Endothelial cell of umbilical vein (primary cell): ENCODE measurements around the gene CSMD2. TPM values are rescaled to one million over a fixed set of nuclear protein-coding genes. Genes with fewer than 3 reads are reported as not detected.

Source experiments
- BruUV-seq: library from RNA; stranded (reverse); fragments of 400-500 nt; replicated peaks from 2 replicates; lab custom pipeline; 2021; lab: Mats Ljungman, UMichigan
- CTCF ChIA-PET: fragments of 300-600, 350-600 bp; sonication (Branson Sonifier 250); formaldehyde crosslinking; loops from one replicate; lab custom pipeline; 2021; ENCODE audit warnings: antibody characterized with exemption, inconsistent platforms; lab: Charles Lee
- POLR2A ChIA-PET: fragments of 300-600, 350-600 bp; sonication (Branson Sonifier 250); formaldehyde crosslinking; loops from one replicate; lab custom pipeline; 2021; ENCODE audit warnings: antibody characterized with exemption, inconsistent platforms; lab: Charles Lee
- DNase-seq: peaks from one replicate; pipeline ENCODE4 v3.0.0-alpha.2; 2011; ENCODE audit warnings: low read depth, low spot score
- FAIRE-seq: peaks from 2 replicates; lab custom pipeline; 2011; peaks lifted over from hg19 to GRCh38; lab: Jason Lieb, UNC
- H2AFZ ChIP-seq: 2 replicates; pipeline ENCODE4 v1.6.0; 2012; ENCODE audit warnings: low read depth, low read length, control low read depth, inconsistent platforms
- H3K27ac ChIP-seq: 2 replicates; pipeline ENCODE4 v1.5.1; 2011; ENCODE audit warnings: low read depth, mild to moderate bottlenecking, control low read depth, low read length, moderate library complexity; ENCODE audit not compliant: insufficient read depth
- H3K27me3 ChIP-seq, 2 experiments: 2 replicates each; pipeline versions ENCODE4 v1.6.0 to v1.6.1; 2011; ENCODE audit warnings: low read length in 2 of 2, mixed read lengths in 1 of 2; ENCODE audit not compliant: control insufficient read depth in 2 of 2, insufficient read depth in 2 of 2
- H3K36me3 ChIP-seq, 2 experiments: 2 replicates in 1 of 2; 3 replicates in 1 of 2; pipeline ENCODE4 v1.5.1; 2011; ENCODE audit warnings: low read length in 2 of 2, mild to moderate bottlenecking in 1 of 2, moderate library complexity in 1 of 2; ENCODE audit not compliant: control insufficient read depth in 2 of 2, insufficient read depth in 2 of 2; ENCODE audit errors: extremely low read depth in 1 of 2
- H3K4me1 ChIP-seq: 3 replicates; pipeline ENCODE4 v1.5.1; 2011; ENCODE audit warnings: mild to moderate bottlenecking, low read length; ENCODE audit not compliant: control insufficient read depth, insufficient read depth; ENCODE audit errors: extremely low read depth
- H3K4me2 ChIP-seq: 2 replicates; pipeline ENCODE4 v1.6.1; 2011; ENCODE audit warnings: low read length, control low read depth, mixed read lengths; ENCODE audit not compliant: insufficient read depth
- H3K4me3 ChIP-seq, 3 experiments: fragments of 200-600 bp in 1 of 3; sonication (generic), shearing (Covaris generic) in 1 of 3; replicated peaks in 1 of 3; 2 replicates each; pipeline ENCODE4 v1.5.1; 2011 to 2016; ENCODE audit warnings: control low read depth in 3 of 3, low read length in 3 of 3, mild to moderate bottlenecking in 2 of 3, inconsistent platforms in 1 of 3, low read depth in 1 of 3, moderate library complexity in 1 of 3; ENCODE audit not compliant: insufficient read depth in 1 of 3
- H3K79me2 ChIP-seq: 2 replicates; pipeline ENCODE4 v1.6.0; 2012; ENCODE audit warnings: low read length, inconsistent platforms; ENCODE audit not compliant: control insufficient read depth, insufficient read depth
- H3K9ac ChIP-seq: replicated peaks from 2 replicates; pipeline ENCODE3; 2011; ENCODE audit warnings: low read length, control low read depth; ENCODE audit not compliant: insufficient read depth; ENCODE audit errors: extremely low read depth
- H3K9me1 ChIP-seq: replicated peaks from 3 replicates; pipeline ENCODE4 v1.6.0; 2011; ENCODE audit warnings: mild to moderate bottlenecking, low read length; ENCODE audit not compliant: control insufficient read depth, insufficient read depth; ENCODE audit errors: extremely low read depth
- H3K9me3 ChIP-seq: replicated peaks from 2 replicates; pipeline ENCODE4 v1.5.1; 2012; ENCODE audit warnings: low read length, inconsistent platforms; ENCODE audit not compliant: control insufficient read depth, insufficient read depth
- H4K20me1 ChIP-seq: replicated peaks from 2 replicates; pipeline ENCODE3; 2011; ENCODE audit warnings: mild to moderate bottlenecking, low read length; ENCODE audit not compliant: control insufficient read depth, insufficient read depth; ENCODE audit errors: extremely low read depth
- CTCF ChIP-seq, 2 donors: IDR thresholded peaks; 1 replicate in 1 of 2; 2 replicates in 1 of 2; pipeline ENCODE4 v1.5.1; 2011; ENCODE audit warnings: low read length in 2 of 2, mild to moderate bottlenecking in 2 of 2, moderate library complexity in 2 of 2, control low read depth in 1 of 2, inconsistent platforms in 1 of 2, low read depth in 1 of 2; ENCODE audit not compliant: insufficient read depth in 1 of 2; ENCODE audit errors: extremely low read depth in 1 of 2
- EZH2 ChIP-seq: IDR thresholded peaks from 2 replicates; pipeline ENCODE4 v1.6.1; 2012; ENCODE audit warnings: borderline replicate concordance, low read depth, mild to moderate bottlenecking, moderate library complexity, low read length, inconsistent platforms; ENCODE audit not compliant: severe bottlenecking
- FOS ChIP-seq: IDR thresholded peaks from 2 replicates; pipeline ENCODE4 v1.6.1; 2011; ENCODE audit warnings: mild to moderate bottlenecking, low read length, moderate library complexity, borderline replicate concordance; ENCODE audit not compliant: insufficient read depth
- GATA2 ChIP-seq: IDR thresholded peaks from 2 replicates; pipeline ENCODE4 v1.7.0; 2011; ENCODE audit warnings: low read depth, mild to moderate bottlenecking, moderate library complexity, mixed read lengths, low read length; ENCODE audit not compliant: insufficient read length, insufficient read depth
- JUN ChIP-seq: IDR thresholded peaks from 2 replicates; pipeline ENCODE4 v1.6.1; 2011; ENCODE audit warnings: borderline replicate concordance, low read depth; ENCODE audit not compliant: insufficient read length, insufficient read depth
- MAX ChIP-seq: IDR thresholded peaks from 2 replicates; pipeline ENCODE4 v1.6.1; 2011; ENCODE audit not compliant: insufficient read depth, insufficient read length
- MYC ChIP-seq: IDR thresholded peaks from one replicate; pipeline ENCODE4 v1.6.1; 2011; ENCODE audit warnings: mild to moderate bottlenecking, low read depth, low read length
- POLR2A ChIP-seq: IDR thresholded peaks from 2 replicates; pipeline ENCODE4 v1.6.1; 2012; ENCODE audit warnings: low read depth, mild to moderate bottlenecking, control low read depth, low read length
- POLR2AphosphoS5 ChIP-seq: IDR thresholded peaks from 2 replicates; pipeline ENCODE4 v1.6.1; 2012; ENCODE audit warnings: low read depth, mild to moderate bottlenecking, control low read depth, low read length, moderate library complexity; ENCODE audit not compliant: insufficient read depth
- dilution Hi-C: fragments of 300-500 bp; cut with MboI; formaldehyde crosslinking; loops from one replicate; pipeline ENCODE4 v1.15.0; 2019; ENCODE audit warnings: low sequenced_read_pairs; ENCODE audit not compliant: extremely low pct_ligation_motif_present
- intact Hi-C: fragments of 100-400 bp; cut with micrococcal nuclease; formaldehyde crosslinking; loops from one replicate; pipeline ENCODE4 v1.10.0; 2022
- polyA plus RNA-seq, 4 experiments: library from polyadenylated mRNA; depleted of rRNA in 3 of 4; stranded (reverse) in 3 of 4; unstranded in 1 of 4; fragments of >200 nt; gene quantifications; 2 replicates each; pipeline versions ENCODE4 v1.2.1 to v1.2.3, GENCODE V29; 2011 to 2012; ENCODE audit warnings: missing spikeins in 1 of 4
- total RNA-seq: library from RNA; stranded (reverse); gene quantifications from 2 replicates; pipeline ENCODE4 v1.2.3, GENCODE V29; 2021

Gene CSMD2
- total and polyA plus RNA-seq, 2 donors (not counting 3 experiments of a cell fraction or from before 2014, with no cell fraction given): under 0.01 TPM; not detected in 1

GRCh38 chr1:34192621-34193020, 27.6 kb upstream of the CSMD2 start:
- no peaks in the 10 kb centered on the region for H3K4me1 ChIP-seq
- ChIA-PET POLR2A (no interaction called here), CTCF (no interaction called here)
- no TSS peak for BruUV-seq
- H3K4me3 ChIP-seq: no peak overlapping the region
- H3K36me3 ChIP-seq: no peaks in the 10 kb centered on the region
- TF ChIP-seq FOS (no peak), POLR2AphosphoS5 (no peak), POLR2A (no peak), EZH2 (no peak), MAX (no peak), GATA2 (no peak), MYC (no peak), JUN (no peak)
- no peaks in the 10 kb centered on the region for H3K27me3 ChIP-seq
- DNase-seq (no peak), FAIRE-seq (no peak)
- H3K9me3 ChIP-seq: no peaks in the 10 kb centered on the region
- H3K9ac ChIP-seq: no peak overlapping the region
- H4K20me1 ChIP-seq: no peaks in the 10 kb centered on the region
- H3K4me2 ChIP-seq: no peak overlapping the region
- intact Hi-C loops: no loop called here
- H3K9me1 ChIP-seq: no peaks in the 10 kb centered on the region
- no peak overlapping the region for H3K27ac ChIP-seq
- no peak overlapping the region for H2AFZ ChIP-seq
- dilution Hi-C loops: no loop called here
- no peaks in the 10 kb centered on the region for H3K79me2 ChIP-seq

GRCh38 chr1:34190692-34191091, 25.7 kb upstream of the CSMD2 start:
- H3K79me2 ChIP-seq: no peaks in the 10 kb centered on the region
- ChIA-PET POLR2A (no interaction called here), CTCF (no interaction called here)
- H3K4me2 ChIP-seq: no peak overlapping the region
- no peak for DNase-seq
- H3K9me1 ChIP-seq: no peaks in the 10 kb centered on the region
- H3K27me3 ChIP-seq: no peaks in the 10 kb centered on the region
- no peak overlapping the region for H3K9ac ChIP-seq
- intact Hi-C loops (no loop called here), dilution Hi-C loops (no loop called here)
- no peaks in the 10 kb centered on the region for H3K9me3 ChIP-seq
- no peaks in the 10 kb centered on the region for H3K36me3 ChIP-seq
- no peaks in the 10 kb centered on the region for H3K4me1 ChIP-seq
- H4K20me1 ChIP-seq: no peaks in the 10 kb centered on the region
- no peak overlapping the region for H3K27ac ChIP-seq
- FAIRE-seq: no peak
- no TSS peak for BruUV-seq
- no peak overlapping the region for H3K4me3 ChIP-seq
- H2AFZ ChIP-seq: no peak overlapping the region
- TF ChIP-seq POLR2AphosphoS5: no peak
- no peak for TF ChIP-seq FOS
- TF ChIP-seq GATA2: no peak
- TF ChIP-seq JUN: no peak
- no peak for TF ChIP-seq POLR2A
- no peak for TF ChIP-seq MAX
- TF ChIP-seq CTCF (IDR thresholded peaks at IDR 0.05; ENCODE audit: extremely low read depth in 1 of 2, insufficient read depth in 1 of 2, low read depth in 1 of 2, low read length in 2 of 2): no peak
- TF ChIP-seq MYC: no peak
- TF ChIP-seq EZH2: no peak
